Measurements from ENCODE around the gene SNAP91.
"Not testable (repeated sequence)": the region's sequence is repeated elsewhere in the genome, so short reads cannot be mapped to it uniquely, and the experiment has no call there.

DNA sequence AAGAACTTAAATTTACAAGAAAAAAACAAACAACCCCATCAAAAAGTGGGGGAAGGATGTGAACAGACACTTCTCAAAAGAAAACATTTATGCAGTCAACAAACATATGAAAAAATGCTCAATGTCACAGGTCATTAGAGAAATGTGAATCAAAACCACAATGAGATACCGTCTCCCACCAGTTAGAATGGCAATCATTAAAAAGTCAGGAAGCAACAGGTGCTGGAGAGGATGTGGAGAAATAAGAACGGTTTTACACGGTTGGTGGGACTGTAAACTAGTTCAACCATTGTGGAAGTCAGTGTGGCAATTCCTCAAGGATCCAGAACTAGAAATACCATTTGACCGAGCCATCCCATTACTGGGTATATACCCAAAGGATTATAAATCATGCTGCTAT lies 157.2 kb downstream of the SNAP91 start:
- TF ChIP-seq, protein P1, sequence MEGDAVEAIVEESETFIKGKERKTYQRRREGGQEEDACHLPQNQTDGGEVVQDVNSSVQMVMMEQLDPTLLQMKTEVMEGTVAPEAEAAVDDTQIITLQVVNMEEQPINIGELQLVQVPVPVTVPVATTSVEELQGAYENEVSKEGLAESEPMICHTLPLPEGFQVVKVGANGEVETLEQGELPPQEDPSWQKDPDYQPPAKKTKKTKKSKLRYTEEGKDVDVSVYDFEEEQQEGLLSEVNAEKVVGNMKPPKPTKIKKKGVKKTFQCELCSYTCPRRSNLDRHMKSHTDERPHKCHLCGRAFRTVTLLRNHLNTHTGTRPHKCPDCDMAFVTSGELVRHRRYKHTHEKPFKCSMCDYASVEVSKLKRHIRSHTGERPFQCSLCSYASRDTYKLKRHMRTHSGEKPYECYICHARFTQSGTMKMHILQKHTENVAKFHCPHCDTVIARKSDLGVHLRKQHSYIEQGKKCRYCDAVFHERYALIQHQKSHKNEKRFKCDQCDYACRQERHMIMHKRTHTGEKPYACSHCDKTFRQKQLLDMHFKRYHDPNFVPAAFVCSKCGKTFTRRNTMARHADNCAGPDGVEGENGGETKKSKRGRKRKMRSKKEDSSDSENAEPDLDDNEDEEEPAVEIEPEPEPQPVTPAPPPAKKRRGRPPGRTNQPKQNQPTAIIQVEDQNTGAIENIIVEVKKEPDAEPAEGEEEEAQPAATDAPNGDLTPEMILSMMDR (IDR thresholded peaks at IDR 0.05), result not testable (repeated sequence)
- not testable (repeated sequence) for TF ChIP-seq EZH2 (IDR thresholded peaks at IDR 0.05; ENCODE audit: borderline replicate concordance, insufficient read depth, low read depth, low read length, poor library complexity, severe bottlenecking)
